ENCODE results near the gene SLC27A3.

The SLC27A3 gene

DNA sequence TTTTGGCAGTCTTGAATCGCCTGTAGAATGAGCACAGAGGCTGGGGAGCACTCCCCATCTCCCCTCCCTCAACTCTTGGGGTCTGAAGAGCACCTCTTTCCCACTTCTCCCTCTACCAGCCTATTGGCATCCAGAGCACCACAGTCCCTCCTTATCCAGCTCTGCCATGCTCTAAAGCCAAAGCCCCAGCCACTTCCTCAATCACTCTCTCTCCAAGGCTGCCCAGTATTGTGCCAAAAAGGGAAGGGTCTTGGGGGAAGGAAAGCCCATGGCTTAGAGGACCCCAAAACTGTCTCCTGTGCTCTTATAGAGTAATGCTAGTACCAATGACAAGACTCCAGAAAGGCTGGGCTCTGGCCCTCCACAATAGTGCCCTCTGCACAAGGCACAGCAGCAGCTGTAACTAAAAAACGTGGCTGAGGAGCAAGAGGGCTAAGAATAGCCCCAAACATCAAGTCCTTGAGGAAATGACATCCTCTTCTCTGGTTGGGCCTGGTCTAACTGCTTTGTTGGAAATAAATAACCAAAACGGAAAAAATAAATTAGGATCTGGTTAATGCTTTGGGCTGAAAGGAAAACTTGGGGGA lies 28.4 kb downstream of the SLC27A3 start:
- no peak for DNase-seq (ENCODE audit: low read depth)
- no peak overlapping the region for H3K4me3 ChIP-seq (ENCODE audit: low read depth, low read length)
- TF ChIP-seq MYC (IDR thresholded peaks at IDR 0.05; ENCODE audit: low read depth, low read length) = no peak
- no peak for TF ChIP-seq POLR2A (IDR thresholded peaks at IDR 0.05; ENCODE audit: extremely low read depth, insufficient read length)
- TF ChIP-seq, protein P1, sequence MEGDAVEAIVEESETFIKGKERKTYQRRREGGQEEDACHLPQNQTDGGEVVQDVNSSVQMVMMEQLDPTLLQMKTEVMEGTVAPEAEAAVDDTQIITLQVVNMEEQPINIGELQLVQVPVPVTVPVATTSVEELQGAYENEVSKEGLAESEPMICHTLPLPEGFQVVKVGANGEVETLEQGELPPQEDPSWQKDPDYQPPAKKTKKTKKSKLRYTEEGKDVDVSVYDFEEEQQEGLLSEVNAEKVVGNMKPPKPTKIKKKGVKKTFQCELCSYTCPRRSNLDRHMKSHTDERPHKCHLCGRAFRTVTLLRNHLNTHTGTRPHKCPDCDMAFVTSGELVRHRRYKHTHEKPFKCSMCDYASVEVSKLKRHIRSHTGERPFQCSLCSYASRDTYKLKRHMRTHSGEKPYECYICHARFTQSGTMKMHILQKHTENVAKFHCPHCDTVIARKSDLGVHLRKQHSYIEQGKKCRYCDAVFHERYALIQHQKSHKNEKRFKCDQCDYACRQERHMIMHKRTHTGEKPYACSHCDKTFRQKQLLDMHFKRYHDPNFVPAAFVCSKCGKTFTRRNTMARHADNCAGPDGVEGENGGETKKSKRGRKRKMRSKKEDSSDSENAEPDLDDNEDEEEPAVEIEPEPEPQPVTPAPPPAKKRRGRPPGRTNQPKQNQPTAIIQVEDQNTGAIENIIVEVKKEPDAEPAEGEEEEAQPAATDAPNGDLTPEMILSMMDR (IDR thresholded peaks at IDR 0.05; ENCODE audit: low read depth, low read length) = no peak
- TF ChIP-seq, protein P2, sequence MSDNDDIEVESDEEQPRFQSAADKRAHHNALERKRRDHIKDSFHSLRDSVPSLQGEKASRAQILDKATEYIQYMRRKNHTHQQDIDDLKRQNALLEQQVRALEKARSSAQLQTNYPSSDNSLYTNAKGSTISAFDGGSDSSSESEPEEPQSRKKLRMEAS (IDR thresholded peaks at IDR 0.05; ENCODE audit: low read depth, low read length) = no peak

DNA sequence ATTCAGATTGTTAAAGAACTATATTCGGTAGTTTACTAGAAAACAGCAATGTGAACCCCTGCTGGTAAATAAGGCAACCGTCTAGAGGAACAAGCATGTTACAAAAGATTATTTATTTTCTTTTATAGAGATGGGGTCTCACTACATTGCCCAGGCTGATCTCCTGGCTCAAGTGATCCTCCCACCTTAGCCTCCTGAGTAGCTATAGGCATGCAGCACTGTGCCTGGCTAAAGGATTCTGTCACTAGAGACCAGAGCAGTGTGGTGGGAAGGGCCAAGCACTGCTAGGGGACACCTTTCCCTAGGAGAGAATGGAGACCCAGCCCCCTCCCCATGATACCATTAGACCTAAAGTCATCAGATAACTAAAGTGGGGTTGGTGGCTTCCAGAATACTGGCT lies 28.9 kb downstream of the SLC27A3 start:
- DNase-seq (ENCODE audit: low read depth) = no peak
- no peak for TF ChIP-seq MYC (IDR thresholded peaks at IDR 0.05; ENCODE audit: low read depth, low read length)
- TF ChIP-seq POLR2A (IDR thresholded peaks at IDR 0.05; ENCODE audit: extremely low read depth, insufficient read length) = no peak
- TF ChIP-seq, protein P1 (IDR thresholded peaks at IDR 0.05; ENCODE audit: low read depth, low read length) = no peak
- TF ChIP-seq, protein P2 (IDR thresholded peaks at IDR 0.05; ENCODE audit: low read depth, low read length) = no peak
- no peak overlapping the region for H3K4me3 ChIP-seq (ENCODE audit: low read depth, low read length)

DNA sequence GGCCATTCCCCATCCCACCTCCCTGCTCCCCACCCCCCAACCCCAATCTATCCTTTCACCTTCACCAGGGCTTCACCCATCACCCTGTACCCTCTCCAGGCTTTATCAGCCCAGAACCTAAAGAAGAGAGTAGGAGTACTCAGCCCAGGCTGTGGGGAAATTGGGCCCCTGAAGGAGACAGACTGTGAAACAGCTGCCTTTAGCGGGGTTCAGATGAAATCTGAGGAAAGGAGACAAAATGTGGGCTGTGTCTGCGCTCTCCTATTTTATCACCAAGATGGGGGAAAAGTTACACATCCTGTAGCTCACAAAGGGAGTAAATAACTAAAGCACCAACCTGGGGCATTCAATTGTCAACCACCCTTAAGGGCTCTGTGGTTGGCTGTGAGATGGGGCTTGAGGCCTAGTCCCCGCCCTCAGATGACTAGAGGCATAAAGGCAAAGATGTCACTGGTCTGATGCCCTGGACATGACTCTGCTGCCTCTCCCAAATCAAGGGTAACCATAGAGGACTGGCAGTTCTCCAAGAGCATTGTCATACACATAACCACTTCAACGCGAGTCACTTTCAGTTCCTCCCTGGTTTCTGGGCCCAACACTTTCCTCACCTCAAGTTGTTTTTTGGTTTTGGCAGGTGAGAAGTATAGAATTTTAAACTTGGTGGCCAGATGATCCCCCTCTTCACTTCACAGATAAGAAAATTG lies 30.0 kb downstream of the SLC27A3 start:
- H3K4me3 ChIP-seq (ENCODE audit: low read depth, low read length) = no peak overlapping the region
- TF ChIP-seq MYC (IDR thresholded peaks at IDR 0.05; ENCODE audit: low read depth, low read length) = no peak
- TF ChIP-seq POLR2A (IDR thresholded peaks at IDR 0.05; ENCODE audit: extremely low read depth, insufficient read length) = no peak
- TF ChIP-seq, protein P1 (IDR thresholded peaks at IDR 0.05; ENCODE audit: low read depth, low read length) = no peak
- TF ChIP-seq, protein P2 (IDR thresholded peaks at IDR 0.05; ENCODE audit: low read depth, low read length) = no peak
- DNase-seq (ENCODE audit: low read depth) = peak; percentile 87

DNA sequence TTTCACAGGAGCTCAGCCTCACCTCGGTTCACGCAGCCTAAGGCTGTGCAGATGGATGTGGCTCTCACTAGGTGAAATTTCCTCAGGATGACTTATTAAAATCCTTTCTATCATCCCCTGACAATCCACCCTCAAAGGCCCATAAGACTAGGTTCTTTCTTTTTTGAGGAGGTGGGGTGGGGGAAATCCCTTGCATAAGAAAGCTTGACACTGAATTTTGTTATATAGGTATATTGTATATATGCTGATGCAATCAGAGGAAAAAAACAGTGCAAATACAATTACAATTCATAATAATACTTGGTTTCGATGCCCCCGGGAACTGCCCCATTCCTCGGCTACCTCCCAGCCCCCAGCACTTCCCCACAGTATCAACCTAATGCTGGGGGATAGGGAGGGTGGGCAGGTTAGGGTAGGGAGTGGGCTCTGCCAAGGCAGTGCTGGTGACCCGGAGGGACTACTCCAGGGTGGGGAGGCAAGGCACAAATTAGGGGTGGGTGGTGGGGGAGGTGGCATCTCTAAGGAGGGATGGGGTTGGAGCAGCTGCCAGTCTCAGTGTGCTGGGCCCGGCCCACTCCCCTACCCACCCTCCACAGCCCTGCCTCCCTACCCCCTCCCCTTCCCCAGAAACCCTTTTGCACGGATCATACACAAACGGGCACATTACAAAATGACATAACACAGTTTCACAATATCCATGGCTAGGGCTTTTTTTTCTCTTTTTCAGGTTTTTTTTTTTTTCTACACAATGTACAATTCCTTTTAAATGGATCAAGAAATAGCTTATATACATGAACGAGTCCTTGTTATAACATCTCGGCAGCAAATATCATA lies 30.9 kb downstream of the SLC27A3 start:
- no peak overlapping the region for H3K4me3 ChIP-seq (ENCODE audit: low read depth, low read length)
- no peak for TF ChIP-seq POLR2A (IDR thresholded peaks at IDR 0.05; ENCODE audit: extremely low read depth, insufficient read length)
- TF ChIP-seq MYC (IDR thresholded peaks at IDR 0.05; ENCODE audit: low read depth, low read length) = no peak
- TF ChIP-seq, protein P1 (IDR thresholded peaks at IDR 0.05; ENCODE audit: low read depth, low read length) = no peak
- TF ChIP-seq, protein P2 (IDR thresholded peaks at IDR 0.05; ENCODE audit: low read depth, low read length) = no peak
- peak; percentile 35 for DNase-seq (ENCODE audit: low read depth)

DNA sequence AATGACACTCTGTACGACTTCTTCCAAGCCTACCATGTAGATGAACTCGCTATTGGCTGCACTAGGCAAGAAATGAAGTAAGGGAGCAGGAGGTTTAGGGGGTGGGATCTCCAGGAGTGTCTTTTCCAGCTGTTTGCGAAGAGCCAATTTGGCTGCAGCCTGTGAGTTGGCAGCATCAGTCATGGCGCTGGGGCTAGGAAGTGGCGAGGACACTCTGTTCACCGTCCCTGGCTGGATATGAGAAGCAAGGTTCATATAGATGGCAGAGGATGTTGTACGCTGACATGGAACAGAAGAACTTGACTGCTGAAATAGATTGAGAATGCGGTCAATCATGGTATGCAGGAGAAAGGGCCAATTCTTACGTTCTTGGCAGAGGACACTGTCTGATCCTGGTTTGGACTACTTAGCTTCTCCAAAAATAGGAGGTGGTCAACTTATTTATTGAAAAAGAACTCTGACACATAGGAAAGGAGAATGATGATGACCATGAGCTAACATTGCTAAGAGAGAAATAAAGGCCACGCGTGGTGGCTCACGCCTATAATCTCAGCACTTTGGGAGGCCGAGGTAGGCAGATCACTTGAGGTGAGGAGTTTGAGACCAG lies 41.2 kb downstream of the SLC27A3 start:
- no peak overlapping the region for H3K4me3 ChIP-seq (ENCODE audit: low read depth, low read length)
- TF ChIP-seq POLR2A (IDR thresholded peaks at IDR 0.05; ENCODE audit: extremely low read depth, insufficient read length) = no peak
- TF ChIP-seq, protein P1 (IDR thresholded peaks at IDR 0.05; ENCODE audit: low read depth, low read length) = no peak
- TF ChIP-seq, protein P2 (IDR thresholded peaks at IDR 0.05; ENCODE audit: low read depth, low read length) = no peak
- TF ChIP-seq MYC (IDR thresholded peaks at IDR 0.05; ENCODE audit: low read depth, low read length) = no peak
- DNase-seq (ENCODE audit: low read depth) = no peak
